MCF 10A (cell line): Measurements from ENCODE around the gene BEST1. TPM values are rescaled to one million over a fixed set of nuclear protein-coding genes. Genes with fewer than 3 reads are reported as not detected.

Source experiments
- BruUV-seq: library from RNA; stranded (reverse); fragments of 400-500 nt; replicated peaks from 2 replicates; lab custom pipeline; 2021; lab: Mats Ljungman, UMichigan
- CTCF ChIA-PET: fragments of 300-600 bp; sonication (Branson Sonifier 250); formaldehyde crosslinking; extraction: SDS; loops from one replicate; lab custom pipeline; 2021; ENCODE audit warnings: antibody characterized with exemption, inconsistent platforms; lab: Yijun Ruan, JAX
- POLR2A ChIA-PET: fragments of 300-600, 350-650 bp; sonication (Branson Sonifier 250); formaldehyde crosslinking; extraction: SDS; loops from one replicate; lab custom pipeline; 2020; ENCODE audit warnings: antibody characterized with exemption, inconsistent platforms; lab: Yijun Ruan, JAX
- DNase-seq: peaks from one replicate; pipeline ENCODE4 v3.0.0-alpha.2; 2018; ENCODE audit not compliant: unreplicated experiment
- H3K27ac Mint-ChIP-seq: one replicate; pipeline ENCODE4 v1.8.0; 2022; ENCODE audit warnings: mild to moderate bottlenecking, low read depth, mixed read lengths; ENCODE audit not compliant: unreplicated experiment
- H3K27me3 Mint-ChIP-seq: one replicate; pipeline ENCODE4 v1.8.0; 2022; ENCODE audit warnings: mixed read lengths; ENCODE audit not compliant: insufficient read depth, unreplicated experiment
- H3K36me3 Mint-ChIP-seq: one replicate; pipeline ENCODE4 v1.8.0; 2022; ENCODE audit warnings: mild to moderate bottlenecking, moderate library complexity, mixed read lengths; ENCODE audit not compliant: insufficient read depth, unreplicated experiment
- H3K4me1 Mint-ChIP-seq: one replicate; pipeline ENCODE4 v1.8.0; 2022; ENCODE audit warnings: mixed read lengths; ENCODE audit not compliant: insufficient read depth, unreplicated experiment
- H3K4me3 Mint-ChIP-seq: one replicate; pipeline ENCODE4 v1.8.0; 2022; ENCODE audit warnings: mild to moderate bottlenecking, moderate library complexity, mixed read lengths; ENCODE audit not compliant: unreplicated experiment
- H3K9me3 Mint-ChIP-seq: one replicate; pipeline ENCODE4 v1.8.0; 2022; ENCODE audit warnings: mixed read lengths; ENCODE audit not compliant: unreplicated experiment
- intact Hi-C: fragments of 100-400 bp; cut with micrococcal nuclease; formaldehyde crosslinking; loops from 2 replicates; pipeline ENCODE4 v1.14.1; 2022
- total RNA-seq: library from RNA; stranded (reverse); gene quantifications from 2 replicates; pipeline ENCODE4 v1.2.3, GENCODE V29; 2022
- TF ChIP-seq, protein P1 (sequence below): fragments of 200-600 bp; IDR thresholded peaks from one replicate; pipeline ENCODE4 v1.8.0; 2022; ENCODE audit warnings: antibody characterized with exemption, mild to moderate bottlenecking; ENCODE audit not compliant: unreplicated experiment

BEST1 gene
- total RNA-seq, 1 experiment from 2014 or later: 2.5 TPM

GRCh38 chr11:61975638-61976419 lies 25.7 kb downstream of the BEST1 start:
- Mint-ChIP-seq H3K4me1 (peaks cover 52% of the 10 kb centered on the region), H3K36me3 (peaks cover 7% of the 10 kb centered on the region), H3K27me3 (no peaks in the 10 kb centered on the region), H3K9me3 (no peaks in the 10 kb centered on the region), H3K4me3 (no peak overlapping the region), H3K27ac (peak overlapping the region; percentile 96)
- POLR2A ChIA-PET: interaction anchor here (0.7 to 27.4 kb wide), 8 partner anchors 9 to 155 kb away, joined by 3 to 1703 read pairs (median 55); partner anchors contain the start of gene FTH1
- TF ChIP-seq, protein P1, sequence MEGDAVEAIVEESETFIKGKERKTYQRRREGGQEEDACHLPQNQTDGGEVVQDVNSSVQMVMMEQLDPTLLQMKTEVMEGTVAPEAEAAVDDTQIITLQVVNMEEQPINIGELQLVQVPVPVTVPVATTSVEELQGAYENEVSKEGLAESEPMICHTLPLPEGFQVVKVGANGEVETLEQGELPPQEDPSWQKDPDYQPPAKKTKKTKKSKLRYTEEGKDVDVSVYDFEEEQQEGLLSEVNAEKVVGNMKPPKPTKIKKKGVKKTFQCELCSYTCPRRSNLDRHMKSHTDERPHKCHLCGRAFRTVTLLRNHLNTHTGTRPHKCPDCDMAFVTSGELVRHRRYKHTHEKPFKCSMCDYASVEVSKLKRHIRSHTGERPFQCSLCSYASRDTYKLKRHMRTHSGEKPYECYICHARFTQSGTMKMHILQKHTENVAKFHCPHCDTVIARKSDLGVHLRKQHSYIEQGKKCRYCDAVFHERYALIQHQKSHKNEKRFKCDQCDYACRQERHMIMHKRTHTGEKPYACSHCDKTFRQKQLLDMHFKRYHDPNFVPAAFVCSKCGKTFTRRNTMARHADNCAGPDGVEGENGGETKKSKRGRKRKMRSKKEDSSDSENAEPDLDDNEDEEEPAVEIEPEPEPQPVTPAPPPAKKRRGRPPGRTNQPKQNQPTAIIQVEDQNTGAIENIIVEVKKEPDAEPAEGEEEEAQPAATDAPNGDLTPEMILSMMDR: no peak
- no TSS peak for BruUV-seq
- no peak for DNase-seq
- CTCF ChIA-PET: interaction anchor here (0.5 to 1.0 kb wide), 7 partner anchors 28 to 88 kb away, joined by 3 to 4 read pairs (median 3); no protein-coding TSS in a partner anchor
- intact Hi-C loops: no loop called here

DNA sequence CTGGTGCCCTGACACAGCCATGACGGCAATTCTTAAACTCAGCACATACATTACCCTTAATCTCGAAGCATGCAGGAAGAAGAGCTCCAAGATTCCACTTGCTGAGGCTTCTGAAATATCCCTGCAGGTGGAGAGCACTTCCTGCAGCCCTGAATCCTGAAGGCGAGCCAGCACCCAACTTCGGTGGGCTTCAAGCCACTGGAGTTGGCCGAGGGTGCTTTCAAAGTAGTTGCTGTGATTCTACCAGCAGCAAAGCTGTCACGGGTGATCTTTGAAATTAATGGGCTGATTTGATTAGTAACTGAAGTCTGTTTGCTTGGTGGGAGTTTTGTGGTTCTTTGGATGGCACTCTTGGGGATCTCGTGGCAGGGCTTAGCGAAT lies 26.3 kb downstream of the BEST1 start:
- ChIA-PET CTCF (interaction anchor here (0.5 to 1.0 kb wide), 5 partner anchors 11 to 87 kb away, joined by 3 read pairs; no protein-coding TSS in a partner anchor), POLR2A (interaction anchor here (0.5 to 27.4 kb wide), 7 partner anchors 10 to 598 kb away, joined by 3 to 1703 read pairs (median 104); partner anchors contain the start of genes EEF1G and FTH1)
- TF ChIP-seq, protein P1: no peak
- H3K4me1 Mint-ChIP-seq: peaks cover 52% of the 10 kb centered on the region
- peaks cover 7% of the 10 kb centered on the region for H3K36me3 Mint-ChIP-seq
- intact Hi-C loops: no loop called here
- no TSS peak for BruUV-seq
- DNase-seq: no peak
- no peaks in the 10 kb centered on the region for H3K27me3 Mint-ChIP-seq
- H3K27ac Mint-ChIP-seq: peak overlapping the region; percentile 96
- H3K9me3 Mint-ChIP-seq: no peaks in the 10 kb centered on the region
- no peak overlapping the region for H3K4me3 Mint-ChIP-seq

DNA sequence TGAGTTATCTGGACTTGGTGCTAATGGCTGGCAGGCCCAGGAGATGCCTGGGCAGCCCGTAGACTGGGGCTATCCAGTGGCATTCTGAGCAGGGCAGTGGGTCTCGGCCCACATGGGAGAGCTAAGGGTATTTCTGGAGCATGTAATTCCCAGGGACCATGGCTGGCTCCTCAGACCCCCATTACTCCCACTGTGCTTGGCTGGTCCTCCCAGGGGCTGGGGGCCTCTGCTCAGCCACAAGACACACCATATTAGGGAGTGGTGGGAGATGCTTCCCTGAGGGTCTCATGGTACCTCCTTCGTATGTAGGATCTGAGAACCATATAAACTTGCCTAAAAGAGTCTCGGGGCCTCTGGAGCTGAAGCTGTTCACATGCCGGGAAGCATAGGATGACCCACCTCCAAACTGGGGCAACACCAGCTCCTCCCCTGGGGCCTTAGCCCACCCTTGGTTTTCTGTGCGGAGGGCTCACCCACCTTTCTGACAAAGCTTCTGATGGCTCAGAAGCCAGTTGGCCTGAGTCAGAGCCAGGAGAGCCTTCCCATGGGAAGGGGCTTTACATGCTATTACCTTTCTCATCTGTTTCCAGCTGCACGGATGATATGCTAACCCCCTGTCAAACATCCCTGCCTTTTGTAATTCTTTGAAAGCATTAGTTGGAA lies 26.8 kb downstream of the BEST1 start:
- H3K27me3 Mint-ChIP-seq: no peaks in the 10 kb centered on the region
- ChIA-PET POLR2A (interaction anchor here (0.5 to 27.4 kb wide), 8 partner anchors 10 to 597 kb away, joined by 3 to 1703 read pairs (median 54); partner anchors contain the start of genes EEF1G and FTH1), CTCF (interaction anchor here (0.7 to 1.7 kb wide), 7 partner anchors 8 to 87 kb away, joined by 3 to 5 read pairs (median 3); no protein-coding TSS in a partner anchor)
- intact Hi-C loops: no loop called here
- no peak overlapping the region for H3K4me3 Mint-ChIP-seq
- DNase-seq: no peak
- peaks cover 1% of the 10 kb centered on the region for H3K36me3 Mint-ChIP-seq
- no peaks in the 10 kb centered on the region for H3K9me3 Mint-ChIP-seq
- H3K27ac Mint-ChIP-seq: peak overlapping the region; percentile 96
- peaks cover 47% of the 10 kb centered on the region for H3K4me1 Mint-ChIP-seq
- BruUV-seq: no TSS peak
- TF ChIP-seq, protein P1: no peak
